ENCODE results near the gene YWHAG.
"Not testable (repeated sequence)": the region's sequence is repeated elsewhere in the genome, so short reads cannot be mapped to it uniquely, and the experiment has no call there.

The YWHAG gene

GRCh38 chr7:76358481-76359110 is at the start of gene YWHAG:
TSS of gene YWHAG (minus strand) at chr7:76358991. CDS start at chr7:76358808, 183 bp downstream.
- peak; percentile 68 to 84 for DNase-seq

GRCh38 chr7:76408121-76408560 is 49.4 kb upstream of the YWHAG start:
- peak in 1 of 2 experiments; percentile 35 for DNase-seq

GRCh38 chr7:76407718-76408117 is 48.9 kb upstream of the YWHAG start:
- DNase-seq, result no peak

- no peak for DNase-seq
Measured at GRCh38 chr7:76405738-76406137, 46.9 kb upstream of the YWHAG start.

GRCh38 chr7:76403780-76404494 is 45.1 kb upstream of the YWHAG start:
- no peak for DNase-seq

GRCh38 chr7:76403097-76403496 is 44.3 kb upstream of the YWHAG start:
- not testable (repeated sequence) for DNase-seq

GRCh38 chr7:76400248-76400647 is 41.5 kb upstream of the YWHAG start:
- DNase-seq, result no peak

GRCh38 chr7:76397409-76398183 is 38.8 kb upstream of the YWHAG start:
- DNase-seq, result peak in 1 of 2 experiments; percentile 25

GRCh38 chr7:76396864-76397263 is 38.1 kb upstream of the YWHAG start:
- DNase-seq, result no peak

- DNase-seq, result peak; percentile 72 to 87
Measured at GRCh38 chr7:76395965-76396726, 37.4 kb upstream of the YWHAG start.

GRCh38 chr7:76395605-76395964 is 36.8 kb upstream of the YWHAG start:
- not testable (repeated sequence) for DNase-seq

GRCh38 chr7:76394957-76395356 is 36.2 kb upstream of the YWHAG start:
- DNase-seq, result peak; percentile 51 to 75

GRCh38 chr7:76393116-76394031 is 34.6 kb upstream of the YWHAG start:
- peak; percentile 72 to 88 for DNase-seq

GRCh38 chr7:76392531-76393115 is 33.8 kb upstream of the YWHAG start:
- no peak for DNase-seq

- DNase-seq, result no peak
Measured at GRCh38 chr7:76390092-76390491, 31.3 kb upstream of the YWHAG start.

GRCh38 chr7:76387789-76388188 is 29.0 kb upstream of the YWHAG start:
- DNase-seq, result not testable (repeated sequence)

- peak; percentile 71 to 93 for DNase-seq
Measured at GRCh38 chr7:76386691-76387260, 28.0 kb upstream of the YWHAG start.

- peak; percentile 21 to 73 for DNase-seq
Measured at GRCh38 chr7:76383089-76383944, 24.5 kb upstream of the YWHAG start.

GRCh38 chr7:76381814-76382213 is 23.0 kb upstream of the YWHAG start:
- no peak for DNase-seq

- no peak for DNase-seq
Measured at GRCh38 chr7:76380623-76380966, 21.8 kb upstream of the YWHAG start.

All from NCI-H524 (cell line).